Stimulated activated CD4-positive, alpha-beta T cell treated with anti-CD3 and anti-CD28 coated beads, TNF-alpha, amount 100 ng/mL, for 48 hours (primary cell): ENCODE measurements around the gene GLYR1.

Source experiments
- DNase-seq, 3 donors: peaks; one replicate each; pipeline ENCODE4 v3.0.0-alpha.2; 2020; ENCODE audit warnings: low read depth in 3 of 3

Gene GLYR1

GRCh38 chr16:4880006-4880580, 33.0 kb upstream of the GLYR1 start:
- no peak for DNase-seq

DNA sequence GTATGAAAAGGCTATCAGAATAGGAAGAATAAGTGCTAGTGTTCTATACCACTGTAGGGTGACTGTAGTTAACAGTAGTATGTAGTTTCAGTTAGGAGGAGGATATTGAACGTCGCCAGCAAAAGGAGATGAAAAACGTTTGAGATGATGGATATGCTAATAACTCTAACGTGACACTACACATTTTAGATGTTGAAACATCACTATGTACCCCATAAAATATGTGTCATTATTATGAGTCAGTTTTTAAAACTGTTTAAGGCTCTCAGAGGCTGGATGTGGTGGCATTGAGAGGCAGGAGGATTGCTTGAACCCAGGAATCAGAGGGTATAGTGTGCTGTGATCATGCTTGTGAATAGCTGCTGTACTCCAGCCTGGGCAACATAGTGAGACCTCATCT, 32.0 kb upstream of the GLYR1 start:
- no peak for DNase-seq

DNA sequence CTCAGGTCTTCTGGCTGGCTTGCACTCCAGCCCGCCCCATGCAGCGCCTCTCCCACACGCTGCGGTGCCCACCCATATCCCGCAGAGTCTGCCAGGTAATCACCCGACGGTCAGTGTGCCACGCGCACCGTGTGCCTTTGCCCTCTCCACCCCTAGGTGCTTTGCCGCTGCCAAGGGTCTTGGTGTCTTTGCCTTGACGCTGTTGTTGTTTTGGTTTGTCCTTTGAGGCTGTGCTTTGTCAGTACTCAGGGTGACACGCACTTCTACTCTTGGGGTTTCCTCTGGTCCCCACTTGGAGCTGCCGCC, 30.2 kb upstream of the GLYR1 start:
- no peak for DNase-seq

GRCh38 chr16:4876646-4877379, 29.7 kb upstream of the GLYR1 start:
- DNase-seq, result no peak

- DNase-seq, result no peak
Observed at GRCh38 chr16:4874666-4875065, 27.6 kb upstream of the GLYR1 start.

GRCh38 chr16:4873091-4873490, 26.0 kb upstream of the GLYR1 start:
- DNase-seq, result no peak

- no peak for DNase-seq
Observed at GRCh38 chr16:4871071-4871470, 24.0 kb upstream of the GLYR1 start.

GRCh38 chr16:4870138-4870671, 23.1 kb upstream of the GLYR1 start:
- DNase-seq, result no peak

DNA sequence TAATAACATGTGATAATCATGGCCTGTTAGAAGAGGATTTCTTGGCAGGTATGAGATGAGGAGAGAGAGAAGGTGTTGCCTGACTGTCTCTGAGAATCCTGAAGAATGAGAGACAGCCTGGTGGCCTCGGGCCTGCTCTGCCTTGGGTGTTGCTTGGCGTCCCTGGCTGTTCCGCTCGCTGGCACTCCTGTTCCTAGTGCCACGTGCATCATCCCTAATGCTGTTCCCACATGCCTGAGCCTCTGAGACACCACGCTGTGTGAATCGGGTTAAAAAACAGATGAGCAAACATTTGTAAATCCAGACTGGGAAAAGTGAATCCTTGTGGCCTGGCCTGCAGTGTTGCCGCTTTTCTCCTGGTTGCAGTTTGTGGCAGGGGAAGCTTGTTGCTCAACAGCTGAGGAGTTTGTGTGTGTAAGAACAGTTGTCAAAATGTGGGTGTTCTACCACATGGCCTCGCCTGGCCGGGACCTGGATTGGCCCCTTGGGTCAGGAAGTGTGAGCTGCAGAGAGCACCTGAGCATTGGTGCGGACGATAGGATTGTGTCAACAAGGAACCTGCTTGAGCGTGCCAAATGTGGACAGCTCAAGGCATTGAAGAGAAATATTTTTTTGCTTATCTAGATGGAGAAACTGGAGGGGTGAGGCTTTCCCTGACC, 22.2 kb upstream of the GLYR1 start:
- DNase-seq, result no peak

DNA sequence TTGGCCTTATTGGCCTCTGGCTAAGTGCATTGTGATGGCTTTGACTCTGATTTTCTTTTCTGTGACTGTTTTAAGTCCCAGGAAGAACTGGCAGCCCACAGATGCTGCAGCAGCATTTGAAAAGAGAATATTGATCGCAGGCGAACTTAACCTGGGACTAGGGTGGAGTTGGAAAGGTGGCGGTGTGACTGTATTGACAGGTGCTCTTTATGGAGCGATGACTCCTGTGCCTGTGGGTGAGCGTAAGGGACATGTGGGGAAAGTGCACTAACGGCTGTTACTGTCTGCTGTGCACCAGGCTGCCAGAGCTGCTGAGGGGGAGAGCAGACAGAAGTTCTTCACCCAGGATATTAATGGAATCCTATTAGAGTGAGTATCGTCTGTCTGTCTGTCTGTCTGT, 21.4 kb upstream of the GLYR1 start:
- DNase-seq, result no peak

DNA sequence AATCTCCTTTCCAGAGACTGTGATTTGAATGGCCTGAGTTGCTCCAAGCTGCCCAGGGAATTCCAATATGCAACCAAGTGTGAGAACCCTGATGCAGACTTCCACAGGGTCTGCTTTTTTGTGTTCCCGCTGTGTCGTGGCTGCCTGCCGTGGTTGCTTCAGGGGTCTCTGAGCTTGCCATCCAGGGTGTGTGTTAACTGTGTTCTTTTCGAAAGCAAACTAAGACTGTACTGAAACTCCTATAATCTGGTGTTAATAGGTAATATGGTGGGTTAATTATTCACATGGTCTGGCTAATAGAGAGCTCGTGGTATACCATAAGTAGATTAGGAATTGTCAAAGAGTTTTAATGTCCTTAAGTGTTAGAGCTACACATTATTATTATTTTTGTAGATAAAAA, 20.9 kb upstream of the GLYR1 start:
- DNase-seq, result no peak

DNA sequence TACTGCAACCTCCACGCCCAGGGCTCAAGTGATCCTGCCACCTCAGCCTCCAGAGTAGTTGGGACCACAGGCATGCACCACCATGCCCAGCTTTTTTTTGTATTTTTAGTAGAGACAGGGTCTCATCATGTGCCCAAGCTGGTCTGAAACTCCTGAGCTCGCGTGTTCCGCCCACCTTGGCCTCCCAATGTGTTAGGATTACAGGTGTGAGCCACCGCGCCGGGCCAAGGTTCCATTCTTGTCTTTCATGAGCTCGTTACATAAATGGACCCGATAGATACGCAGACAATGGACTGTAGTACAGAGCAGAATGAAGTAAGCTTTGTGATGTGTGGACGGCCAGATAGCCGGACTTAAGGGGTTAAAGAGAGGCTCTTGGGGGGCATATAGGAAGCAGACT, 19.5 kb upstream of the GLYR1 start:
- DNase-seq, result no peak

DNA sequence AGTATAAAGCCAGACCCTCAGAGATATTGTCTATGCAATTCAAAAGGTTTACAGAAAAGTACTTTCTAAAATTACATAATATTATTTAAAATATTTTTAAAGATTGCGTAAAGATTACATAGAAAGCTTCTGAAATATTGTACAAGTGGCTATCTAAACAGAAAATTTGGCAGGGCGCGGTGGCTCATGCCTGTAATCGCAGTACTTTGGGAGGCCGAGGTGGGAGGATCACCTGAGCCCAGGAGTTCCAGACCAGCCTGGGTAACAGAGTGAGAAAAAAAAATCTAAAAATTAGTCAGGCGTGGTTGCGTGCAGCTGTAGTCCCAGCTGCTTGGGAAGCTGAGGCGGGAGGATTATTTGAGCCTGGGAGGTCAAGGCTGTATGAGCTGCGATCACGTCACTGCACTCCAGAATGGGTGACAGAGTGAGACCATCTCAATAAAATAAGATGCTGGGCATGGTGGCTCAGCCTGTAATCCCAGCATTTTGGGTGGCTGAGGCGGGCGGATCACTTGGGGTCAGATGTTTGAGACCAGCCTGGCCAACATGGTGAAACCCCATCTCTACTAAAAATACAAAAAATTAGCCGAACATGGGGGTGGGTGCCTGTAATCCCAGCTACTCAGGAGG, 18.3 kb upstream of the GLYR1 start:
- DNase-seq, result no peak

GRCh38 chr16:4864728-4865127, 17.6 kb upstream of the GLYR1 start:
- DNase-seq, result no peak

DNA sequence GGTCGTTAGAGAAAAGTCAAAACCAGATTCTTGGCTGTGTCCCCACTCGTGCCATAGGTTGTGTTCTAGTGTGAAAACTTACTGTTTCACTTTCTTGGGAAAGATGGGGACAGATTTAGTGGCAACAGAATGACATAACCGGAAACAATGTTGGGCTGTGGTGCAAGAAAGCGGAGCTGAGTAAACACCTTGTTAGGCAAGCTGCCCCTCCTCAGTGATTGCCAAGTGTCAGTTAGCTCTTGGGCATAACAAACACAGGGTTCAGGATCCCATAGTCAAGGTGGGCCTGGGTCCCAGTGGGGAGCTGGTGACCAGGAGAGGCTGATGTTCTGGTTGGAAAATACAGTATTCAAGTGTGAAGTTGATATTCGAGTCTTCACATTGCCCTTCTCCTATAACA, 15.6 kb upstream of the GLYR1 start:
- no peak for DNase-seq

DNA sequence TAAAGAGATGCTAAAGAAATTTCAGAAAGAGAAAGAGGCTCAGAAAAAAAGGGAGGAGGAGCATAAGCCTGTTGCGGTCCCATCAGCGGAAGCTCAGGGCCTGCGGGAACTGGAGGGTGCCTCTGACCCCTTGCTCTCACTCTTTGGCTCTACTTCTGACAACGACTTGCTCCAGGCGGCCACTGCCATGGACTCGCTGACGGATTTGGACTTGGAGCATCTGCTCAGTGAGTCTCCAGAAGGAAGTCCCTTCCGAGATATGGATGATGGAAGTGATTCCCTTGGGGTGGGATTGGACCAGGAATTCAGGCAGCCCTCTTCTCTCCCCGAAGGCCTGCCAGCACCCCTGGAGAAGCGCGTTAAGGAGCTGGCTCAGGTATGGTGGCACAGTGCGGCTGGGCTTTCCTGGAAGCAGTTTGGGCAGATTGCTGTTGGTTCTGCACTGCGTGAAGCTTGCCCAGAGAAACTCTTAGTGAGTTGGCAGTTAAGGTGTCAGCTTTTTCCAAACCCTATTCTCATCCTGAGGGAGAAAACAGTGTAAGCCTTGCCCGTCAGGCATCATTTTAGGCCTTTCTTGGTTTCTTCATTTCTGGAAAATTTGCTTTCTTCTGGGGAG, 13.7 kb upstream of the GLYR1 start:
- no peak for DNase-seq

GRCh38 chr16:4859900-4860255, 12.8 kb upstream of the GLYR1 start:
- DNase-seq, result no peak

DNA sequence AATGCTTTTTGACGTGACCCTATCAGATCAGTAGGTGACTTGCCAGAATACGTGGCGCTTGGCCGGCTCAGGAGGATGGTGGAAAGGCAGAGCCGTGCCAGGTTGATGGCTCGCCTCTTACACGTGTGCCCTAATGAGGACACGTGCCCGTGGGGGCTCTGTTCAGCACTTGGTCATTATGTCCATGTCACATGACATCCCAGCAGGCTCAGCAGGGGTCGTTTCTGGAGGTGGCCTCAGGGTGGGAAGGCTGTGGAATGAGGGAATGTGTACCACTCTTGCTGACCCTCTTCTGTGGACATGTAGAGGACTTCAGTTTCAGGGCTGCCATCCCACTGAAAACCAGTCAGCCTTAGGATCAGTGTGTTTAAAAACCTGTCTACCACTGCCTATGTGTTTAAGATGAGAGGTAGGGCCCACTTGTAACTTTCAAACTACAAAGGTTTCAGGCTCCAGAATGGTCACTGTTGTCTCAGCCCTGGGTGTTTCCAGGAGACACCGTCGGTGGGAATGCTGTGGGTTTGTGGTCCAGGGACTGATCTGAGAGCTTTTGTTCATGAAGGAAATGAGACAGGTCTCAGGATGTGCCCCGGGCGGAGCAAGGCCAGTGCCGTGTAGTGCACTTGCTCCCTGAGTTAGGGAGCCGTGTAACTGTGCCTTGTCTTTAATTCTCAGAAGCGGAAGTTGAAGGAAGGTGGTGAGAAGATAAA, 12.3 kb upstream of the GLYR1 start:
- DNase-seq, result no peak

- DNase-seq, result no peak
Observed at GRCh38 chr16:4855804-4856203, 8.7 kb upstream of the GLYR1 start.

- DNase-seq, result no peak
Observed at GRCh38 chr16:4855371-4855770, 8.3 kb upstream of the GLYR1 start.

- no peak for DNase-seq
Observed at GRCh38 chr16:4852221-4852872, 5.3 kb upstream of the GLYR1 start.
